ENCODE measurements around the gene RIOK3.
"Not testable (repeated sequence)": the region's sequence is repeated elsewhere in the genome, so short reads cannot be mapped to it uniquely, and the experiment has no call there.

The RIOK3 gene, protein sequence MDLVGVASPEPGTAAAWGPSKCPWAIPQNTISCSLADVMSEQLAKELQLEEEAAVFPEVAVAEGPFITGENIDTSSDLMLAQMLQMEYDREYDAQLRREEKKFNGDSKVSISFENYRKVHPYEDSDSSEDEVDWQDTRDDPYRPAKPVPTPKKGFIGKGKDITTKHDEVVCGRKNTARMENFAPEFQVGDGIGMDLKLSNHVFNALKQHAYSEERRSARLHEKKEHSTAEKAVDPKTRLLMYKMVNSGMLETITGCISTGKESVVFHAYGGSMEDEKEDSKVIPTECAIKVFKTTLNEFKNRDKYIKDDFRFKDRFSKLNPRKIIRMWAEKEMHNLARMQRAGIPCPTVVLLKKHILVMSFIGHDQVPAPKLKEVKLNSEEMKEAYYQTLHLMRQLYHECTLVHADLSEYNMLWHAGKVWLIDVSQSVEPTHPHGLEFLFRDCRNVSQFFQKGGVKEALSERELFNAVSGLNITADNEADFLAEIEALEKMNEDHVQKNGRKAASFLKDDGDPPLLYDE

GRCh38 chr18:23452728-23453679, at the start of gene RIOK3:
Gene RIOK3 (plus strand): TSS chr18:23453287. CDS start chr18:23453440, 153 bp downstream.
- peak; percentile 78 for DNase-seq

- DNase-seq = no peak
Measured at GRCh38 chr18:23403310-23403709, 49.8 kb upstream of the RIOK3 start.

- no peak for DNase-seq
Measured at GRCh38 chr18:23405636-23406035, 47.5 kb upstream of the RIOK3 start.

GRCh38 chr18:23406271-23406787, 46.8 kb upstream of the RIOK3 start:
- no peak for DNase-seq

DNA sequence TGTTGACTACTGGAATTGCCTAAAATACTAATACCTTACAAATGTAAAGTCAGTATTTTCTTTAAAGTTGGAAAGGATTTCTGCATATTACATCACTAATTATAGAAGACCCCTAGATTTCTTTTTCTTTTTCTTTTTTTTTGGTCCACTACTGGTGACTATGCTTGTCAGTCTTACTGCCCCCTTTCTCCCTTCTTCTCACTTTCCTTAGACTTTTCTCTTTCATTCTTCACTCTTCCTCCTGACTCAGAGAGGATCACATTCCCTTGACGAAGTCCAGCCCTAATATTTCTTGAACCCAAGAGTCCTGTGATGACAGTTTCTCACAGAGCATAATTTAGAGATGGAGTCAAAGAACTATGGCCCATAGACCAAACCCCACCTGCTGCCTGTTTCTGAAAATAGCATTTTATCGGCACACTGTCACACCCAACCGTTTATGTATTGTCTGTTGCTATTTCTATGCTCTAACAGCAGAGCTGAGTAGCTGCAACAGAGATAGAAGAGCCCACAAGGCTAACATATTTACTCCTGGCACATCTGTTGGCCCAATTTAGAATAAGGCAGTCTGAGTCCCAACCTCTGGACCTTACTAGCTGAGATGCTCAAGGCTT, 40.6 kb upstream of the RIOK3 start:
- DNase-seq = no peak

DNA sequence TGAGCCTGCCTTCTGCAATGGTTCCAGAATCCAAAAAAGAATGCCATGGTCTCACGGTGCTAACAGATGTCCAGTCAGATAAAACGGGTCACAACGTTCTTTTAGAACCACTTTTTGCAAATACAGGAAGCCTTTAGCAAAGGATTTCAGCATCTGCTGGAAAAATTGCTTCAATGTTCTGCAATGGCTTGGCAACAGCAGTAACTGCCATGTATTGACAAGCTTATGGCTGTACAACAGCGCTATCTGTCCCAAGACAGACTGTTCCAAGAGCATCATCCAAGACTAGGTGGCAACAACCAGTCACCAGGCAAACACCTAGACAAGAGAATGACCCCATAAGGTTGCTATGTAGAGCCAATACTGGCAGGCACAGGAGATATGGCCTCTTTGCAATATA, 37.6 kb upstream of the RIOK3 start:
- no peak for DNase-seq

DNA sequence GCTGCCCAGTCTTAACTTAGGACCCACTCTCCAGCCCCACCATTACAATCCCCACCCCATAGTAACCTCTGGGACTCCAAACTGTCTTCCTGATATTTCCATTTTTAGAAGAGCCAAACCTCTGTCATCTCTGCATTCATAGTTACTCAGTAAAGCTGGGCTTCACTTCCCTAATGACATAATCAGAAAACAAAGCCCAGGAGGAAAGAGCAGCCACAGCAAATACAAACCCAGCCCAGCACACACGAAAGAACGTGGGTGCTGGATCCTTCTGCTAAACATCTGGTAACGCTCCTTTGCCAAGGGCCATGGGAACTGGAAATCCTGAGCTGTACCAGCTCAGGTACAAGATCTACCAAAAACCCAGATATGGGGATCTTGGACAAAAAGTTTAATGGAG, 36.8 kb upstream of the RIOK3 start:
- no peak for DNase-seq

GRCh38 chr18:23421277-23421676, 31.8 kb upstream of the RIOK3 start:
- no peak for DNase-seq

DNA sequence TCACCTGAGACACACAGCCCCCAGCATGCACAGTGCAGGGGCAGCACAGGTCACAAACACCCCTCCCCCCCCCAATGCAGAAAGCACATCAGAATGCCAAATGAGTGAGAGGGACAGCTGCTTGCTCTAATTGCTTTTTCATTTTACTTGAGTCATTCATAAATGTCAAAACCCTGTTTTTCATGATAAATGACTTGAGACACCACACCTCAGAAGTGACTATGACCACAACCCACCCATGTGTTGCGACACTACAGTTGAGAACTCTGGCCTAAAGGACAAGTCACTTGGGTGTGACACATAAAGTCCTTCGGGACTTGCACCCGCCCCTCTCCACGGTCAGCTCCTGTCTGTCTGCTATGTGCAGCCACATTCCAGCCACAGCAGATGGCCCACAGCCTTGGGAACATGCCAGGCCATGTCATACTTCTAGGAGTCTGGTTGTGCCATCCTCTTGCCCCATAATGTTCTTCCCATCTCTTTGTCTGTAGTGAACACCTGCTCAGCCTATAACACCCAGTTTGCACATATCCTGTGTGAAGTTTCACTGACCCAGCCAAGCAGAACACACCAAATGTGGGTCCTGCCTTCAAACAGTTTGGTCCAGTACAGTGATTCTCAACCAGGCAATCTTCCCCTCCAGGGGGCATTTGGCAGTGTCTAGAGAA, 30.2 kb upstream of the RIOK3 start:
- no peak for DNase-seq

DNA sequence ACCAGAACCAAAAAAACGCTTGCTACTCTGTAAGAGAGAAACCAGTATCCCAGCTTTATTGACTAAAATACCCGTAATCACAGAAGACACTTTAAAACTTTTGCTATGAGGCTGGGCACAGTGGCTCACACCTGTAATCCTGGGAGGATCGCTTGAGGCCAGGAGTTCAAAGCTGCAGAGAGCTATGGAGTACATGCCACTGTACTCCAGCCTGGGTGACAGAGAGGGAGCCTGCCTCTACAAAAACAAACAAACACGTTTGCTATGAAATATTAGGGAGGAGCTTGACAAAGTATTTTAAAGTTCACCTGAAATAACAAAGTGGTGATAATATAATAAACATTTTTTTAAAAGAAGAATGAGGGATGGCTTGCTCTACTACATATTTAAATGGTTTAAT, 28.5 kb upstream of the RIOK3 start:
- no peak for DNase-seq

DNA sequence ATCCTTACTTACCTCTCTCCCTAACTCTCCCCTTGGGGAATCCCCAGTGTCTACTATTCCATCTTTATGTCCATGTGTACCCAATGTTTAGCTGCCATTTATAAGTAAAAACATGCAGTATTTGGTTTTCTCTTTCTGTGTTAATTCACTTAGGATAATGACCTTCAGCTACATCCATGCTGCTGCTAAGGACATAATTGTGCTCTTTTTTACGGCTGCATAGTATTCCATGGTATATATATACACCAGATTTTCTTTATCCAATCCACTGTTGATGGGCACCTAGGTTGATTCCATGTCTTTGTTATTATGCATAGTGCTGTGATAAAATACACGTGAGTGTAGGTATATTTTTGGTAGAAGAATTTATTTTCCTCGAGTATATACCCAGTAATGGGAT, 24.3 kb upstream of the RIOK3 start:
- DNase-seq = no peak

- not testable (repeated sequence) for DNase-seq
Measured at GRCh38 chr18:23429538-23429937, 23.5 kb upstream of the RIOK3 start.

DNA sequence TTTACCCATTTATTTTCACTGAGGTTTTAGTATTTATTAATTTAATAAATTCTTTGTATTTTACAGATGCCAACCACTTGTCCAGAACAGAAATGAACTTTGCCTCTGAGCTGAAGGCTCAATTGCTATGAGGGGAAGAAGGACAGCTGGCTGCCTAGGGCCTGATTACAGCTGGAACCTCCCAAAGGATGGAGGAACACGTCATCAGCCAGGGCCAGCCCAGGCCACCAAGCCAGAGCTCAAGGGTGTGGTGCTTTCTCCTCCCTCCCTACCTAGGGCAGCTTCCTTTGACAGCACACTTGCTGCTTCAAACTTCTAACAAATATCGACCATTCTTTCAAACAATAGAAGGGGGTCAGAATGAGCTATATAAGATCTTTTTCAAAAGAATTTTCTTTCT, 19.7 kb upstream of the RIOK3 start:
- DNase-seq = no peak

GRCh38 chr18:23437357-23438045, 15.6 kb upstream of the RIOK3 start:
- DNase-seq = peak; percentile 57

DNA sequence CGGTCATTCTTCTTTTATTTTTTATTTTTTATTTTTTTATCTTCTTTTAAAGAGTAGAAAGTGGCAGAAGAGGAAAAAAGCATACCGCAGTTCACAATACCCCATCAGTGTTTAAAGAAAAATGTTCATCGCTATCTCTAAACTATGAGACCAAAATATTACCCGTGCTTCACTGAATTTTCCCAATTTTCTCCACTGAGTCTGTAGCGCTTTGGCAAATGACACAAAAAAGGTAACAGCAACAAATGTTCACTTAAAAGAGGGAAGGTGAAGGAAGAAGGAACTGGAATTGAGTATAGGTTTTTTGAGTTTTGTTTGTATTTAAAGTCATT, 15.1 kb upstream of the RIOK3 start:
- DNase-seq = no peak

GRCh38 chr18:23438608-23439366, 14.3 kb upstream of the RIOK3 start:
- no peak for DNase-seq

- no peak for DNase-seq
Measured at GRCh38 chr18:23440131-23440530, 13.0 kb upstream of the RIOK3 start.

GRCh38 chr18:23442958-23443357, 10.1 kb upstream of the RIOK3 start:
- no peak for DNase-seq

GRCh38 chr18:23448291-23448690, 4.8 kb upstream of the RIOK3 start:
- DNase-seq = no peak

DNA sequence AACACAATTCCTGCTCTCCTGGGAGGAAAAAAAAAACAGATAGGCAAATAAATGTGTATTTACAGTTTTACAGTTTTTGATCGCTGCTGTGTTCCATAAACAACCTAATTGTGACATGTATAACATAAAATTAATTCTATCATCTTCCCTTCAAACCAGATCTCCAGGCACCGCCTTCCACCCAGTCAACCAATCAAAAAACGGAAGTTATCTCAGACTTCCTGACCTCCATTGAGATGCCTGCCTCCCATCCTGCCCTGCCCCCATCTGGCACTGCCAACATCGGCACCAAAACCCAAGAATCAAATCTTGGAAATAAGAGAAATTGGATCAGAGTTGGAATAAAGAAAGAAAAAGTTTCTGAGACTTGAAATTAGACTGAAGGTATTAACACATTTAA, 3.1 kb upstream of the RIOK3 start:
- no peak for DNase-seq

DNA sequence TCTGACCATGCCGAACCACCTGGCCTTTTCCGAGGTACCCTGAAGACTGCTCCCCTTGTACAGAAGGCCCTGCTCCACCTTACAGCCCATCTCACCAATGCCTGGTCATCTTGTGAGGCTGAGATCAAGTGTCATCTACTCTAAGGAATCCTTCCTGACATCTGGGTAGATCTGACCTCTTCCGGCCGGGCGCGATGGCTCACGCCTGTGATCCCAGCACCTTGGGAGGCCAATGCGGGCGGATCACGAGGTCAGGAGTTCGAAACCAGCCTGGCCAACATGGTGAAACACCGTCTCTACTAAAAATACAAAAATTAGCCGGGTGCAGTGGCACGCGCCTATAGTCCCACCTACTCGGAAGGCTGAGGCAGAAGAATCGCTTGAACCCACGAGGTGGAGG, 2.1 kb upstream of the RIOK3 start:
- DNase-seq = no peak

Measured in NCI-H1417 treated with DMSO at 0.1 percent for 48 hours (cell line).